GM12878 (cell line): ENCODE results near the gene FAM76B. TPM values are rescaled to one million over a fixed set of nuclear protein-coding genes. Genes with fewer than 3 reads are reported as not detected.
"Not testable (repeated sequence)": the region's sequence is repeated elsewhere in the genome, so short reads cannot be mapped to it uniquely, and the experiment has no call there.

ENCODE experiments used
- ATAC-seq: fragments of 200-7000 bp; cut with Tn5 transposase; 3 replicates; pipeline ENCODE4 v1.9.1; 2020; ENCODE audit warnings: mild to moderate bottlenecking, moderate library complexity
- BruUV-seq: library from RNA; stranded (reverse); fragments of 400-500 nt; replicated peaks from 2 replicates; lab custom pipeline; 2021; lab: Mats Ljungman, UMichigan
- CTCF ChIA-PET: fragments of 300-600 bp; sonication (Branson Sonifier 250); formaldehyde crosslinking; extraction: SDS; loops from one replicate; lab custom pipeline; 2021; ENCODE audit warnings: inconsistent platforms; lab: Yijun Ruan, JAX
- POLR2A ChIA-PET: fragments of 350-600 bp; formaldehyde crosslinking; extraction: SDS; loops from one replicate; lab custom pipeline; 2021; ENCODE audit warnings: inconsistent platforms; lab: Charles Lee
- RAD21 ChIA-PET: fragments of 300-600 bp; sonication (Branson Sonifier 250); formaldehyde crosslinking; loops from one replicate; lab custom pipeline; 2023; ENCODE audit warnings: antibody characterized with exemption; ENCODE audit not compliant: unreplicated experiment; lab: Charles Lee
- SMC1A ChIA-PET: fragments of 300-600 bp; sonication (Branson Sonifier 250); formaldehyde crosslinking; loops from one replicate; lab custom pipeline; 2023; ENCODE audit not compliant: unreplicated experiment, uncharacterized antibody; lab: Charles Lee
- DNase-seq: peaks from one replicate; pipeline ENCODE4 v3.0.0-alpha.2; 2011; ENCODE audit warnings: low read depth, low spot score
- FAIRE-seq: peaks from 3 replicates; lab custom pipeline; 2011; peaks lifted over from hg19 to GRCh38; lab: Jason Lieb, UNC
- H2AFZ ChIP-seq: 2 replicates; pipeline ENCODE4 v1.6.0; 2011; ENCODE audit warnings: low read depth, low read length, control low read depth; ENCODE audit not compliant: control insufficient read depth
- H3K27ac ChIP-seq: 2 replicates; pipeline ENCODE4 v1.5.1; 2011; ENCODE audit warnings: control low read depth; ENCODE audit not compliant: control insufficient read depth, insufficient read depth
- H3K27me3 ChIP-seq, 2 experiments: replicated peaks in 1 of 2; 2 replicates each; pipeline versions ENCODE4 v1.6.0 to v1.6.1; 2011; ENCODE audit warnings: low read length in 1 of 2; ENCODE audit not compliant: control insufficient read depth in 2 of 2, insufficient read depth in 2 of 2
- H3K36me3 ChIP-seq, 2 experiments: 2 replicates each; pipeline ENCODE4 v1.5.1; 2011; ENCODE audit warnings: low read length in 1 of 2; ENCODE audit not compliant: control insufficient read depth in 2 of 2, insufficient read depth in 2 of 2
- H3K4me1 ChIP-seq: 2 replicates; pipeline ENCODE4 v1.6.1; 2011; ENCODE audit warnings: mild to moderate bottlenecking, low read length, moderate library complexity, mixed read lengths; ENCODE audit not compliant: control insufficient read depth, insufficient read depth
- H3K4me2 ChIP-seq: 2 replicates; pipeline ENCODE4 v1.6.0; 2011; ENCODE audit warnings: control low read depth; ENCODE audit not compliant: control insufficient read depth, insufficient read depth
- H3K4me3 ChIP-seq: fragments of 200-600 bp; sonication (generic); 2 replicates; pipeline ENCODE4 v1.5.1; 2016
- H3K79me2 ChIP-seq: 2 replicates; pipeline ENCODE4 v1.6.0; 2011; ENCODE audit warnings: low read length; ENCODE audit not compliant: control insufficient read depth, insufficient read depth
- H3K9ac ChIP-seq: 2 replicates; pipeline ENCODE4 v1.8.0; 2011; ENCODE audit warnings: low read length, control low read depth, mixed read lengths; ENCODE audit not compliant: control insufficient read depth, insufficient read depth
- H3K9me3 ChIP-seq: replicated peaks from 3 replicates; pipeline ENCODE4 v1.5.1; 2011; ENCODE audit warnings: mild to moderate bottlenecking, low read length; ENCODE audit not compliant: control insufficient read depth, insufficient read depth
- H4K20me1 ChIP-seq: 2 replicates; pipeline ENCODE4 v1.6.0; 2011; ENCODE audit not compliant: control insufficient read depth, insufficient read depth
- HSF1 ChIP-seq: fragments of 150-350 bp; IDR thresholded peaks from 2 replicates; pipeline ENCODE4 v1.6.1; 2014; ENCODE audit warnings: mild to moderate bottlenecking, low read depth, low read length
- MEF2B ChIP-seq: fragments of 450-650 bp; IDR thresholded peaks from 2 replicates; pipeline ENCODE4 v1.6.1; 2018; ENCODE audit warnings: mild to moderate bottlenecking, moderate library complexity; ENCODE audit not compliant: partially characterized antibody, poor library complexity, severe bottlenecking
- MLLT1 ChIP-seq: fragments of 450-650 bp; IDR thresholded peaks from 2 replicates; pipeline ENCODE4 v1.6.1; 2016; ENCODE audit warnings: mild to moderate bottlenecking
- NRF1 ChIP-seq: conservative IDR thresholded peaks from 2 replicates; pipeline ENCODE4 v1.6.1; 2011; ENCODE audit warnings: mild to moderate bottlenecking, low read depth, low read length, improper control_type of control experiment
- POLR2AphosphoS2 ChIP-seq: IDR thresholded peaks from 2 replicates; pipeline ENCODE4 v1.6.1; 2011; ENCODE audit warnings: low read depth, mild to moderate bottlenecking, low read length, improper control_type of control experiment, moderate library complexity
- USF2 ChIP-seq: IDR thresholded peaks from 2 replicates; pipeline ENCODE4 v1.6.1; 2011; ENCODE audit warnings: low read depth, low read length, improper control_type of control experiment, borderline replicate concordance
- ZNF207 ChIP-seq: fragments of 450-650 bp; IDR thresholded peaks from 2 replicates; pipeline ENCODE4 v1.6.1; 2014; ENCODE audit warnings: antibody characterized with exemption, mild to moderate bottlenecking, borderline replicate concordance
- WGBS: methylation state at CpG from one replicate; pipeline ENCODE4 v1.1.6; 2016; ENCODE audit warnings: low lambda C conversion rate; ENCODE audit not compliant: insufficient replicate concordance, insufficient coverage; ENCODE audit errors: missing lambda C conversion rate; 5-methylcytosine and 5-hydroxymethylcytosine counted together
- in situ Hi-C: fragments of 300-500 bp; cut with MboI; formaldehyde crosslinking; loops from 9 replicates; pipeline ENCODE4 v1.14.3; 2018; ENCODE audit warnings: mixed read lengths
- intact Hi-C: fragments of 100-400 bp; cut with micrococcal nuclease; formaldehyde crosslinking; loops from one replicate; pipeline ENCODE4 v1.14.2; 2022; ENCODE audit not compliant: unreplicated experiment
- polyA plus RNA-seq, 11 experiments: library from polyadenylated mRNA; depleted of rRNA in 4 of 11; unstranded in 6 of 11; stranded (reverse) in 5 of 11; fragments of >200 nt; fragmentation: Nextera tagmentation in 4 of 11; fragmentation: Illumina TruSeq in 1 of 11; extraction: Ambion mirVana in 4 of 11; extraction: Trizol in 1 of 11; gene quantifications; 1 replicate in 1 of 11; 2 replicates in 10 of 11; pipeline versions ENCODE4 v1.2.1 to v1.2.3, GENCODE V29; 2011 to 2016; ENCODE audit warnings: inconsistent platforms in 2 of 11, missing spikeins in 2 of 11, low read depth in 1 of 11
- total RNA-seq, 4 experiments: library from RNA; depleted of rRNA in 3 of 4; stranded (reverse); fragments of >200 nt in 3 of 4; fragmentation: Illumina TruSeq in 1 of 4; extraction: Trizol in 1 of 4; gene quantifications; 2 replicates each; pipeline versions ENCODE4 v1.2.1 to v1.2.3, GENCODE V29; 2013 to 2021

The FAM76B gene
- total and polyA plus RNA-seq, 10 of the 15 experiments (the other 5 are each of a cell fraction or from before 2014, with no cell fraction given): 13.5 to 56.8 (median 28.4) TPM

GRCh38 chr11:95816037-95816436, 26.5 kb upstream of the FAM76B start (continued):
- TF ChIP-seq MLLT1: no peak
- no peak for TF ChIP-seq ZNF207
- no peak for TF ChIP-seq NRF1
- no peak for TF ChIP-seq USF2
- no peak for TF ChIP-seq POLR2AphosphoS2
- TF ChIP-seq MEF2B: peak; percentile 51
- no peak for TF ChIP-seq HSF1

GRCh38 chr11:95811052-95811451, 21.5 kb upstream of the FAM76B start:
- H3K9ac ChIP-seq, FAIRE-seq, H2AFZ ChIP-seq, H3K4me1 ChIP-seq, H3K36me3 ChIP-seq, H3K27ac ChIP-seq, SMC1A ChIA-PET, in situ Hi-C loops, POLR2A ChIA-PET, BruUV-seq, H3K27me3 ChIP-seq, intact Hi-C loops, H4K20me1 ChIP-seq, DNase-seq, H3K9me3 ChIP-seq, H3K4me2 ChIP-seq, CTCF ChIA-PET, RAD21 ChIA-PET, H3K4me3 ChIP-seq, H3K79me2 ChIP-seq, ATAC-seq: not testable (repeated sequence)
- 87% methylated on average over 3 of the region's 4 CpGs for WGBS

- H3K36me3 ChIP-seq: peaks cover 4 to 11% of the 10 kb centered on the region in 2 experiments
- H3K4me3 ChIP-seq, H3K79me2 ChIP-seq, H3K27me3 ChIP-seq, H3K9me3 ChIP-seq, H2AFZ ChIP-seq, H3K9ac ChIP-seq, ATAC-seq, BruUV-seq, H3K4me1 ChIP-seq, H3K27ac ChIP-seq, in situ Hi-C loops, H3K4me2 ChIP-seq, DNase-seq, H4K20me1 ChIP-seq, intact Hi-C loops, FAIRE-seq, POLR2A ChIA-PET, CTCF ChIA-PET: not testable (repeated sequence)
- RAD21 ChIA-PET: interaction anchor here (1.2 kb wide), 1 partner anchor 588 kb away, joined by 4 read pairs; no protein-coding TSS in a partner anchor
- WGBS: 99% methylated on average over 6 of the region's 6 CpGs
- SMC1A ChIA-PET: interaction anchor here (1.1 kb wide), 1 partner anchor 15 kb away, joined by 4 read pairs; no protein-coding TSS in a partner anchor
Measured at GRCh38 chr11:95806464-95806863, 16.9 kb upstream of the FAM76B start.
